ENCODE data around the gene LCN9.

The LCN9 gene

DNA sequence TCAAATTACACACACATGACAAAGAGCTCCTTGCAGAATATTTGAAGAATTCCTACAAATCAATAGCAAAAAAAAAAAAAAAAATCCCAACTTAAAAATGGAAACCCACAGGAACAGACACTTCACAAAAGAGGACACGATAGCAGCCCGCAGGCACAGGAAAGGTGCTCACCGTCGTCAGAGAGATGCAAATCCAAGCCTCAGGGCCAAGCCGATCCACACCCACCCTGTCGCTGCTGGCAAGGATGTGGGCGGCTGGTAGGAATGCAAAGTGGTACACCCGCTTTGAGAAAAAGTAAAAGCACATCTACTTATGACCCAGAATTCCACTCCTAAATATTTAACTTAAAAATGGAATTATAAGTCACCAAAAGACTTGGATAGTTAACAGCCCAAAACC lies 10.8 kb downstream of the LCN9 start:
- H3K4me3 ChIP-seq (ENCODE audit: low read depth, low read length), result no peak overlapping the region
- DNase-seq (ENCODE audit: low read depth), result no peak
- no peak for TF ChIP-seq CTCF (IDR thresholded peaks at IDR 0.05; ENCODE audit: low read depth, low read length, missing control alignments)

GRCh38 chr9:135674977-135675376 lies 11.9 kb downstream of the LCN9 start:
- DNase-seq (ENCODE audit: low read depth), result no peak
- H3K4me3 ChIP-seq (ENCODE audit: low read depth, low read length), result no peak overlapping the region

GRCh38 chr9:135676891-135677290 lies 13.8 kb downstream of the LCN9 start:
- no peak for TF ChIP-seq CTCF (IDR thresholded peaks at IDR 0.05; ENCODE audit: low read depth, low read length, missing control alignments)
- no peak for DNase-seq (ENCODE audit: low read depth)
- no peak overlapping the region for H3K4me3 ChIP-seq (ENCODE audit: low read depth, low read length)

More at GRCh38 chr9:135674977-135675376, 11.9 kb downstream of the LCN9 start:
- no peak for TF ChIP-seq CTCF (IDR thresholded peaks at IDR 0.05; ENCODE audit: low read depth, low read length, missing control alignments)

- H3K4me3 ChIP-seq (ENCODE audit: low read depth, low read length), result no peak overlapping the region
- TF ChIP-seq CTCF (IDR thresholded peaks at IDR 0.05; ENCODE audit: low read depth, low read length, missing control alignments), result no peak
- no peak for DNase-seq (ENCODE audit: low read depth)
These were observed 14.6 kb downstream of the LCN9 start for GRCh38 chr9:135677641-135678168.

DNA sequence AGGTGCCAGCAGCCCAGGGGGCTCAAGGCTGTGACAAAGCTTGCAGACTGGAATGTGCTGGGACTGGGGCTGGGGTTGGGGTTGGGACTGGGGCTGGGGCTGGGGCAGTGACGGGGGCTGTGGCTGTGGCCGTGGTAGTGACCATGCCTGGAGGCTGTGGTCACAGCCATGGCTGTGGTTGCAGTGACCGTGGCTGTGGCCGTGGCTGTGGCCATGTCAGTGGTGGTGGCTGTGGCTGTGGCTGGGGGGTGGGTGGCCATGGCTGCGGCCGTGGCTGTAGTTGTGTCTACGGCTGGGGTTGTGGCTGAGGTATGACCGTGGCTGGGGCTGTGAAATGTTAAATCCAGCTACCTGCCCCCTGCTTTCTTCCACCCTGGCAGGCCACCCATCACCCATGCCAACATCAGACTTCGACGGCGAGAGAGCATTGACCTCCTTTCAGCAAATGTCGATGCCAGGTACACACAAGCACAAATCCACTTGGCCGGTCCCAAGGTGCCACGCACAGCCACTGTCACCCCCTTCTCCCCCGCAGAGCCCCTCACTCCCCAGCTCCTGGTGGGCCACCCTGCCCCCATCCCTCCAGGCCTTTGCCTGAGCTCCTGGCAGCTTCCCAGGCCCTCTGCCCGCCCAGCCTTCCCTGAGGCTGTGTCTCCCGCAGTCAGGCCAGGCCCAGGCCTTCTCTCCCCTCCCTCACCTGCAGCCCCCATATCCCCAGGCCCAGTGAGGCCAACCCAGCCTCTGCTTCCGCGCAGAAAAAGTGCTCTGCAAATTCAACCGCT lies 15.3 kb downstream of the LCN9 start:
- DNase-seq (ENCODE audit: low read depth), result no peak
- TF ChIP-seq CTCF (IDR thresholded peaks at IDR 0.05; ENCODE audit: low read depth, low read length, missing control alignments), result no peak

DNA sequence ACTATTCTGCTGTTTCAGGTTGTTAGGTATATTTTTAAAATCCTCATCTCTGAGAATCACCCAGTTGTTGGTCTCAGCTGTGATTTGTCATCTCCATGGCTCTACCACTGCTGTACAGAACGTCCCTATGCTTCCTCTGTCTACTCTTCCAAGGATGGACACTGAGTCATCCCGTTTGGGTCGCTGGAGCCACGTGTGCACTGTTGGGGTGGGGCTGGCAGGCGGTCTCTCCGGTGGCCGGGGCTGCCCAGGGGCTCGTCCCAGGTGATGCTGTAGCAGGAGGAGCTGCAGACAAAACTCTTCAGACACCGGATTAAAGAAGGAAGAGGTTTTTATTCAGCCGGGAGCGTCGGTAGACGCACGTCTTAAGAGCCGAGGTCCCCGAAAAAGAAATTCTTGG lies 16.9 kb downstream of the LCN9 start:
- no peak for DNase-seq (ENCODE audit: low read depth)
- no peak overlapping the region for H3K4me3 ChIP-seq (ENCODE audit: low read depth, low read length)
- no peak for TF ChIP-seq CTCF (IDR thresholded peaks at IDR 0.05; ENCODE audit: low read depth, low read length, missing control alignments)

More for the DNA sequence above, 15.3 kb downstream of the LCN9 start:
- H3K4me3 ChIP-seq (ENCODE audit: low read depth, low read length), result no peak overlapping the region

DNA sequence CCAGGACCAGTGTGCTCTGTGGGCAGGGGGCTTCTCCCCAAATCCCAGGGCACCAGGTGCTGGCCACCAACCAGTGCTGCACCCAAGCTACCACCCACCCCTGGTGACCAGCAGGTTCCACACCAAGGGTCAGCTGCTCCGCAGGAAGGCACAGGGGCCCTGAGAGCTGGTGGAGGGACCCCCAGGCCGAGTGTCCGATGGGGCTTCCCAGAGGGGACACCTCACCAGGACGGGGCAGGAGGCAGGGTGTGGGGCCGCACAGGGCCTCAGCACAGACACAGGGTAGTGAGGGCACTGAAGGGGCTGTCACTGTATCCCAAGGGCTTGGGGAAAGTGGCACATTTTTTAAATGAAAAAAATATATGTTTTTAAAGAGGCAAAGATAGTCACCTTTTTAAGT lies 18.1 kb downstream of the LCN9 start:
- no peak for TF ChIP-seq CTCF (IDR thresholded peaks at IDR 0.05; ENCODE audit: low read depth, low read length, missing control alignments)
- H3K4me3 ChIP-seq (ENCODE audit: low read depth, low read length), result no peak overlapping the region
- DNase-seq (ENCODE audit: low read depth), result no peak

Measured in GM12864 (cell line).